Measurements from ENCODE around the gene HCN1.

Gene HCN1

GRCh38 chr5:45686620-45687019 lies 9.6 kb downstream of the HCN1 start:
- no peak for ATAC-seq
- TF ChIP-seq ZNF565 (CRISPR knock-in tag; conservative IDR thresholded peaks at IDR 0.05; ENCODE audit: low read depth) (no peak), ZC3H10 (CRISPR knock-in tag; IDR thresholded peaks at IDR 0.05) (no peak), CSRNP3 (CRISPR knock-in tag; IDR thresholded peaks at IDR 0.05) (no peak), PATZ1 (CRISPR knock-in tag; IDR thresholded peaks at IDR 0.05; ENCODE audit: borderline replicate concordance) (no peak), OSR1 (CRISPR knock-in tag; IDR thresholded peaks at IDR 0.05) (no peak), ZFP30 (CRISPR knock-in tag; IDR thresholded peaks at IDR 0.05) (no peak), ESRRG (CRISPR knock-in tag; IDR thresholded peaks at IDR 0.05) (no peak), CSDC2 (CRISPR knock-in tag; IDR thresholded peaks at IDR 0.05) (no peak), ISL1 (CRISPR knock-in tag; IDR thresholded peaks at IDR 0.05) (no peak), TSHZ2 (CRISPR knock-in tag; IDR thresholded peaks at IDR 0.05) (no peak), CREB5 (CRISPR knock-in tag; IDR thresholded peaks at IDR 0.05; ENCODE audit: low read depth) (no peak)

- no peak for TF ChIP-seq ZNF565 (CRISPR knock-in tag; conservative IDR thresholded peaks at IDR 0.05; ENCODE audit: low read depth)
- TF ChIP-seq BACH2 (CRISPR knock-in tag; IDR thresholded peaks at IDR 0.05; ENCODE audit: borderline replicate concordance), result no peak
- no peak for TF ChIP-seq ZNF8 (CRISPR knock-in tag; IDR thresholded peaks at IDR 0.05)
- TF ChIP-seq ZNF70 (CRISPR knock-in tag; IDR thresholded peaks at IDR 0.05), result no peak
- TF ChIP-seq GLIS3 (CRISPR knock-in tag; IDR thresholded peaks at IDR 0.05), result no peak
- TF ChIP-seq POU6F1 (CRISPR knock-in tag; IDR thresholded peaks at IDR 0.05; ENCODE audit: borderline replicate concordance, low read depth), result no peak
- no peak for TF ChIP-seq TOX (CRISPR knock-in tag; IDR thresholded peaks at IDR 0.05; ENCODE audit: borderline replicate concordance)
- no peak for TF ChIP-seq CSDC2 (CRISPR knock-in tag; IDR thresholded peaks at IDR 0.05)
- ATAC-seq, result no peak
Observed at GRCh38 chr5:45684118-45684517, 12.1 kb downstream of the HCN1 start.

- TF ChIP-seq BACH2 (CRISPR knock-in tag; IDR thresholded peaks at IDR 0.05; ENCODE audit: borderline replicate concordance), result no peak
- no peak for TF ChIP-seq POU6F1 (CRISPR knock-in tag; IDR thresholded peaks at IDR 0.05; ENCODE audit: borderline replicate concordance, low read depth)
- no peak for TF ChIP-seq ZFP30 (CRISPR knock-in tag; IDR thresholded peaks at IDR 0.05)
- no peak for TF ChIP-seq ESRRG (CRISPR knock-in tag; IDR thresholded peaks at IDR 0.05)
- TF ChIP-seq GLIS3 (CRISPR knock-in tag; IDR thresholded peaks at IDR 0.05), result no peak
- no peak for TF ChIP-seq SNAI2 (CRISPR knock-in tag; IDR thresholded peaks at IDR 0.05)
- no peak for TF ChIP-seq TCF4 (CRISPR knock-in tag; IDR thresholded peaks at IDR 0.05; ENCODE audit: borderline replicate concordance)
- TF ChIP-seq ZNF70 (CRISPR knock-in tag; IDR thresholded peaks at IDR 0.05), result no peak
- no peak for TF ChIP-seq ZFP3 (CRISPR knock-in tag; IDR thresholded peaks at IDR 0.05)
- ATAC-seq, result no peak
Observed at GRCh38 chr5:45680950-45681349, 15.2 kb downstream of the HCN1 start.
